Activated B cell treated with CpG ODN at 0.5 μM for 24 hours (primary cell): ENCODE measurements around the gene SGF29. TPM values are rescaled to one million over a fixed set of nuclear protein-coding genes. Genes with fewer than 3 reads are reported as not detected.

Experiments
- ATAC-seq: fragments of 200-7000 bp; cut with Tn5 transposase; one replicate; pipeline ENCODE4 v1.10.0; 2021; ENCODE audit warnings: low read depth, mild to moderate bottlenecking, moderate library complexity
- CTCF ChIA-PET: fragments of 350-600 bp; sonication (Branson Sonifier 250); formaldehyde crosslinking; loops from one replicate; lab custom pipeline; 2021; ENCODE audit warnings: antibody characterized with exemption; lab: Charles Lee
- POLR2A ChIA-PET: fragments of 350-600 bp; sonication (Branson Sonifier 250); formaldehyde crosslinking; loops from one replicate; lab custom pipeline; 2021; ENCODE audit warnings: antibody characterized with exemption; lab: Charles Lee
- DNase-seq: peaks from one replicate; pipeline ENCODE4 v3.0.0; 2022
- H3K27ac Mint-ChIP-seq: one replicate; pipeline ENCODE4 v1.8.0; 2020; ENCODE audit warnings: mixed read lengths
- H3K27me3 Mint-ChIP-seq: one replicate; pipeline ENCODE4 v1.8.0; 2021; ENCODE audit warnings: mixed read lengths
- H3K36me3 Mint-ChIP-seq: one replicate; pipeline ENCODE4 v1.8.0; 2021; ENCODE audit warnings: low read depth, mixed read lengths
- H3K4me1 Mint-ChIP-seq: one replicate; pipeline ENCODE4 v1.8.0; 2021; ENCODE audit warnings: mixed read lengths
- H3K4me3 Mint-ChIP-seq: one replicate; pipeline ENCODE4 v1.8.0; 2020; ENCODE audit warnings: mild to moderate bottlenecking, mixed read lengths
- H3K9me3 Mint-ChIP-seq: one replicate; pipeline ENCODE4 v1.8.0; 2020; ENCODE audit warnings: mixed read lengths
- intact Hi-C: fragments of 100-400 bp; cut with micrococcal nuclease; formaldehyde crosslinking; loops from one replicate; pipeline ENCODE4 v1.15.1; 2024
- total RNA-seq: library from RNA; stranded (reverse); gene quantifications from 2 replicates; pipeline ENCODE4 v1.2.3, GENCODE V29; 2022
- TF ChIP-seq, protein P1 (sequence below): fragments of 200-600 bp; IDR thresholded peaks from one replicate; pipeline ENCODE4 v1.8.0; 2022; ENCODE audit warnings: antibody characterized with exemption, mild to moderate bottlenecking

The SGF29 gene
- total RNA-seq, 1 donor from 2014 or later: 40.3 TPM

DNA sequence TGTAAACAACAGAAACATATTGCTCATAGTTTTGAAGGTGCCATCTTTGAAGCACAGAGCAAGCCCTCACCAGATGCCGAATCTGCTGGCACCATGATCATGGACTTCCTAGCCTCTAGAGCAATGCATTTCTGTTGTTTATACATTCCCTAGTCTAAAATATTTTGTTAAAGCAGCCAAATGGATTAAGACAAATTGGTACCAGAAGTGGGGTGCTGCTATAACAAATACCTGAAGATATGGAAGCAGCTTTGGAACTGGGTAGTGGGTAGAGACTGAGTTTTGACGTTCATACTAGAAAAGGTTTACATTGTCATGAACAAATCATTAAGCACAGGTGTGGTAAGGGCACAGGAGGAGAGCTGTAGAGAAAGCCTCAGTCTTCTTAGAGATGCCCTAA is 13.6 kb downstream of the SGF29 start:
- Mint-ChIP-seq H3K4me3 (no peak overlapping the region), H3K27ac (no peak overlapping the region), H3K9me3 (peaks cover 8% of the 10 kb centered on the region), H3K36me3 (peaks cover 36% of the 10 kb centered on the region), H3K27me3 (no peaks in the 10 kb centered on the region), H3K4me1 (peaks cover 3% of the 10 kb centered on the region)
- ChIA-PET POLR2A (no interaction called here), CTCF (no interaction called here)
- TF ChIP-seq, protein P1, sequence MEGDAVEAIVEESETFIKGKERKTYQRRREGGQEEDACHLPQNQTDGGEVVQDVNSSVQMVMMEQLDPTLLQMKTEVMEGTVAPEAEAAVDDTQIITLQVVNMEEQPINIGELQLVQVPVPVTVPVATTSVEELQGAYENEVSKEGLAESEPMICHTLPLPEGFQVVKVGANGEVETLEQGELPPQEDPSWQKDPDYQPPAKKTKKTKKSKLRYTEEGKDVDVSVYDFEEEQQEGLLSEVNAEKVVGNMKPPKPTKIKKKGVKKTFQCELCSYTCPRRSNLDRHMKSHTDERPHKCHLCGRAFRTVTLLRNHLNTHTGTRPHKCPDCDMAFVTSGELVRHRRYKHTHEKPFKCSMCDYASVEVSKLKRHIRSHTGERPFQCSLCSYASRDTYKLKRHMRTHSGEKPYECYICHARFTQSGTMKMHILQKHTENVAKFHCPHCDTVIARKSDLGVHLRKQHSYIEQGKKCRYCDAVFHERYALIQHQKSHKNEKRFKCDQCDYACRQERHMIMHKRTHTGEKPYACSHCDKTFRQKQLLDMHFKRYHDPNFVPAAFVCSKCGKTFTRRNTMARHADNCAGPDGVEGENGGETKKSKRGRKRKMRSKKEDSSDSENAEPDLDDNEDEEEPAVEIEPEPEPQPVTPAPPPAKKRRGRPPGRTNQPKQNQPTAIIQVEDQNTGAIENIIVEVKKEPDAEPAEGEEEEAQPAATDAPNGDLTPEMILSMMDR: no peak
- intact Hi-C loops: no loop called here
- ATAC-seq: no peak
- no peak for DNase-seq

DNA sequence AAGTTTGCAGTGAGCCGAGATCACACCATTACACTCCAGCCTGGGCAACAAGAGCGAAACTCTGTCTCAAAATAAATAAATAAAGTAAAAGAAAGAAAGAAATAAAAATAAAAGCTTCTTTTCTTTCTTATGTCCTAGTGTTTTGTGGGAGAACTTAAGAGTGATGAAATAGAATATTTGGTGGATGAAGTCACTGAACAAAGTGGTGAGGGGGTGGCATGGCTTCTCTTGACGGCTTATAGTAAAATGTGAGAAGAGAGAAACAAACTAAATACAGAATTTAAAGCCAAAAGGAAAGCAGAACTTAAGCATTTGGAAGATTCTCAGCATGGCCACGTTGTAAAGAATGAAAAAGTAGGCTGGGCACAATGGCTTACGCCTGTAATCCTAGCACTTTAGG is 15.3 kb downstream of the SGF29 start:
- intact Hi-C loops: no loop called here
- TF ChIP-seq, protein P1: no peak
- ChIA-PET CTCF (no interaction called here), POLR2A (no interaction called here)
- Mint-ChIP-seq H3K27ac (no peak overlapping the region), H3K27me3 (no peaks in the 10 kb centered on the region), H3K36me3 (peaks cover 29% of the 10 kb centered on the region), H3K4me1 (peaks cover 7% of the 10 kb centered on the region), H3K4me3 (no peak overlapping the region), H3K9me3 (peaks cover 8% of the 10 kb centered on the region)
- DNase-seq (no peak), ATAC-seq (no peak)

DNA sequence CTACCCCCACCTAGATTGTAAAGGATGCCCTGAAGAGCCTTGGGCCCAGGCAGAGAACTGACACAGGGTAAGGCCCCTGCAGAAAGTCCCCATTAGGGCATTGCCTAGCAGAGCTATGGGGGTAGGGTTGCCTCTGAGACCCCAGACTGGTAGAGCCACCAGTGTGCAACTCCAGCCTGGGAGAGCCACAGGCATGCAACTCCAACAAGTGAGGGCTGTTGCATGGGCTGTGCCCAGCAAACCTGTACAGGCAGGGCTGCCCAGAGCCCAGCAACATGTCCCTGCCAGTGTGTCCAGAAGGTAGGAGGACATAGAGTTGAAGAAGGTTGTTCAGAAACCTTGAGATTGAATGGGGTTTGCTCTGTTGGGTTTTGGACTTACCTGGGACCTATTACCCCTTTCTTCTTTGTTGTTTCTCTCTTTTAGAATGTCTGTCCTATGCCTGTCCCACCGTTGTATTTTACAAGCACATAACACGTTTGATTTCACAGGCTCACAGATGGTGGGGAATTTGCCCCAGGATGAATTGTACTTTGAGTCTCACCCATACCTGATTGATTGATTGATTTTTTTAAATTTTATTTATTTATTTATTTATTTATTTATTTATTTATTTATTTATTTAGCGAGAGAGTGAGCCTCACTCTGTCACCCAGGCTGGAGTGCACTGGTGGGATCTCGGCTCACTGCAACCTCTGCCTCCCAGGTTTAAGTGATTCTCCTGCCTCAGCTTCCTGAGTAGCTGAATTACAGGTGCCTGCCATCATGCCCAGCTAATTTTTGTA is 16.4 kb downstream of the SGF29 start:
- intact Hi-C loops: no loop called here
- H3K4me3 Mint-ChIP-seq: no peak overlapping the region
- peaks cover 7% of the 10 kb centered on the region for H3K4me1 Mint-ChIP-seq
- POLR2A ChIA-PET: no interaction called here
- peaks cover 8% of the 10 kb centered on the region for H3K9me3 Mint-ChIP-seq
- DNase-seq (no peak), ATAC-seq (no peak)
- CTCF ChIA-PET: no interaction called here
- no peaks in the 10 kb centered on the region for H3K27me3 Mint-ChIP-seq
- peaks cover 31% of the 10 kb centered on the region for H3K36me3 Mint-ChIP-seq
- TF ChIP-seq, protein P1: no peak
- H3K27ac Mint-ChIP-seq: no peak overlapping the region

DNA sequence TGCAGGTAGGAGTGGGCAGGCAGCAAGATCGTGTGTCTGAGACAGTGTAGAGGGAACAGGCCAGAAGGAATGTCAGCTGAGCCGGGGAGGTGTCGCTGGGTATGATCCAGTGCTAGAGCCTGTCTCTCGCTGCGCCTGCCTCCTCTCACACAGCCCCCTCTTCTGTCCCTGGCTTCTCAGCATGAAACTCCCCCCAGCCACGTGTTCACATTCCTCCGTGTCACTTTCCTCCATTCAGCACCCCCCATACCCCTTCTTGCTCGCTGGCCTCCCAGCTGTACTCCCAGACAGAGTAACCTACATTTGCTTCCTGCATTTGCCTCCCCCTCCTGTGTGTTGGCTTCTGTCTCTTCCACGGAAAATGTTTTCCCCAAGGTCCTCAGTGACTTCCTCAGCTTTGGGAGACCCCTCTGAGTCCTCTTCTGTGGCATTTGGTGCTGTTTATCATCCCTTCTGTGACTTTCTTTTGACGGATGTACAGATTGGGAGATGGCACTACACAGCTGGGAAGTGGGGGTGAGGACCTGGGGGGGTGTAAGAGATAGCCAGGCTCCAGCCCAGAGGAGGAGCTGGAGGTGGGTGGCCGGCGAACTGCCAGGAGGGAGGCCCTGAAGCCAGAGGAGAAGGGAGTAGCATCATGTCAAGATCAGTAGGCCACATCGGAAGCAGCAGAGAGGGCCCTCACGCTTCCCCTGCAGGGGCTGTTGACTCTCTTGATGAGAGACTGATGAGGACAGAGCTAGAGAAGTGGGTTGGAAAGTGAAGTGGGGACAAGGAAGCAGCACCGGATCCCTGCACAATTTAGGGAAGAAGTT is 19.2 kb downstream of the SGF29 start:
- ChIA-PET CTCF (no interaction called here), POLR2A (no interaction called here)
- Mint-ChIP-seq H3K36me3 (peaks cover 19% of the 10 kb centered on the region), H3K4me3 (no peak overlapping the region), H3K9me3 (no peaks in the 10 kb centered on the region), H3K27ac (no peak overlapping the region), H3K27me3 (no peaks in the 10 kb centered on the region), H3K4me1 (peaks cover 4% of the 10 kb centered on the region)
- DNase-seq (no peak), ATAC-seq (no peak)
- intact Hi-C loops: no loop called here
- TF ChIP-seq, protein P1: no peak
